ENCODE data around the gene IL17RE.
A peak's percentile ranks its signal among the peaks of the same experiment; 100 is the strongest.
"Not testable (repeated sequence)": the region's sequence is repeated elsewhere in the genome, so short reads cannot be mapped to it uniquely, and the experiment has no call there.

IL17RE gene

DNA sequence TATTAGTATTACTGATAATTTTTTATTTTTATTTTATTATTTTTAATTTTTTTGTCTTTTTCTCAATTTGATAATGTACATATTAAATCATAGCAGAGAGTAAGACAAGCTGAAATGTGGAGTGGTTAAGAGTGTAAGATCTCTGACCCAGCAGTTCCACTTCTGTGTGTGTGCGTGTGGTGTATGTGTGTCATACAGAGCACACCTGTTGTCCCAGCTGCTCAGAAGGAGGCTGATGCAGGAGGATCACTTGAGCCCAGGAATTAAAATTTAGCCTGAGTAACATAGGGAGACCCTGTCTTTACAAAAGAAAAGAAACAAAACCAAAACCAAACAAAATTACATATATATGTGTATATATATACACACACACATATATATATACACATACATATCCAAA, 21.2 kb upstream of the IL17RE start:
- DNase-seq (ENCODE audit: low spot score) = no peak

DNA sequence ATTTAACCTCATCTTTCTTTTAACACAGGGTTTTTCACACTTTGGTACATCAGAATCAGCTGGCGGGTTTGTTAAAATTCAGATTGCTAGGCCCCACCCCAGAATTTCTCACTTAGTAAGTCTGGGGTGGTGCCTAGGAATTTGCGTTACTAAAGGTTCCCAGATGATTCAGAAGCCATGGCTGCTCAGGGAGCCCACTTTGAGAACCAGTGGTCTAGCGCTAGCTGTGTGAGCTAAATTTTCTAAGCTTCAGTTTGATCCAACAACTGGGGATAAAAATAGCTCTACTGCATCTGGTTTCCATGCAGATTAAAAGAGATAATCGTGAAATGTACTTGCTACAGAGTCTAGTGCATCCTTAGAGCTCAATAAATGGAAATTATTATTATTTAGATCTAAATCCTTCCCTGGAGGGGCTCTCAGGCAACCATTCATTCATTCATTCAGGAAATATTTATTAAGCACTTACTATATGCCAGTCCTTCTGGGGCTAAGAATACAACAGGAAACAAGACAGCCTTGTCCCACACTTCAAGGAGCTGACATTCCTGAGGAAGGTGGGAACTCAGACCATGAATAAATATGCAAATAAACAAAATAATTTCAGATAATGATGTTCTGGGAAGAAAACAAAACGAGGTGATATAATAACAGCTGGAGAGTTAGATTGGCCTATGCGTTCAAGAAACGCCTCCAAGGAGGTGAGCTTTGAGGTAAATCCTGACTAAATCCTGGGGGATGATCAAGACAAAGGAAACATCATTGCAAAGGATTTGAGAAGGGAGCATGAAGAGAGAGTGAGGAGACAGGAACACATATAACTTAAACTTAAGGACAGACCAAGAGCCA, 18.7 kb upstream of the IL17RE start:
- DNase-seq (ENCODE audit: low spot score) = no peak

DNA sequence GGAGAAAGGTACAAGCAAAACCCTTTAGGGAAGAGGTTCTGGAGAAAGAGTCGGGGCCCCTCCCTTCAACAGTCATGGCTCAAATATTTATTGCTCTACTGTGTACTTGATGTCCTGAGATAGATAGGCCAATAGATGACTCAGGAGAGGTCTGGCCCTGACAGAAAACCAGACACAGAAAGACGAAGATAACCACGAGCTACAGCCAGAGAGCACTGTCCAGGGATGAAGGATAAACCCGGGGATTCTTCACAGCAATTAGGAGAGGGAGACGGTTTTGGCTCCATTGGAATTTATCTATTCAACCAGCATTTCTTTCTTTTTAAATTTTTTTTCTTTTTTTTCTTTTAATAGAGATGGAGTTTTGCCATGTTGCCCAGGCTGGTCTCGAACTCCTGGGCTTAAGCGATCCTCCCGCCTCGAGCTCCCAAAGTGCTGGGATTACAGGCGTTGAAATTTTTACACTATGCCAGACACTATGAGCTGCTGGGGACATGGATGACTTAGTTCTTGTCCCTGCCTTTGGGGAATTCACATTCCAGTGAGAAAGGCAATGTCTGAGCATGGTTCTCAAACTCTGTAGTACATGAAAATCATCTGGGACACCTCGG, 18.0 kb upstream of the IL17RE start:
- DNase-seq (ENCODE audit: low spot score) = no peak

DNA sequence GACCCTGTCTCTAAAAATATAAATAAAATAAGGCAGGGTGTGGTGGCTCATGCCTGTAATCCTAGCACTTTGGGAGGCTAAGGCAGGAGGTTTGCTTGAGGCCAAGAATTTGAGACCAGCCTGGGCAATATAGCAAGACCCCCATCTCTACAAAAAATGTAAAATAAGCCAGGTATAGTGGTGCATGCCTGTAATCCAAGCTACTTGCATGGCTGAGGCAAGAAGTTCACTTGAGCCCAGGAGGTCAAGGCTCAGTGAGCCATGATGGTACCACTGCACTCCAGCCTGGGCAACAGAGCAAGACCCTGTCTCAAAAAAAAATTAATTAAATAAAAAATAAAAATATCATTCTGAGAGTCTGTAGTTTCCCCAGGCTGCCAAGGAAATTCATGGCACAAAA, 16.3 kb upstream of the IL17RE start:
- no peak for DNase-seq (ENCODE audit: low spot score)

DNA sequence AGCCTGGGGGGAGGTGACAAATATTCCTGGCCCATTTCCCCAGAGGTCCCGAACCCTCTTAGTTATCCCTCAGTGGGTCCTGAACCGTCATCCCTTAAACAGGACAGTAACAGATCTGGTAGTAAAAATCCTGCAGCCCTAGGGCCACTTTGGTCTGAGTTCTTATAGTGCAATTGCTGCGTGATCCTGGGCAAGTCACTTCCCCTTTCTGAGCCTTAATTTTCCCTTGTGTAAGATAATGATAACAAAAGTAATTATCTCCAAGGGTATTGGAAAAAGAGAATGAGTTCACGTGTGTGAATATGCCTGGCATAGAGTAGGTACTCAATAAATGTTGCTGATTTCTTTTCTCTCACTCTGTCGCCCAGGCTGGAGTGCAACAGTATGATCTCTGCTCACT, 15.2 kb upstream of the IL17RE start:
- DNase-seq (ENCODE audit: low spot score) = no peak

DNA sequence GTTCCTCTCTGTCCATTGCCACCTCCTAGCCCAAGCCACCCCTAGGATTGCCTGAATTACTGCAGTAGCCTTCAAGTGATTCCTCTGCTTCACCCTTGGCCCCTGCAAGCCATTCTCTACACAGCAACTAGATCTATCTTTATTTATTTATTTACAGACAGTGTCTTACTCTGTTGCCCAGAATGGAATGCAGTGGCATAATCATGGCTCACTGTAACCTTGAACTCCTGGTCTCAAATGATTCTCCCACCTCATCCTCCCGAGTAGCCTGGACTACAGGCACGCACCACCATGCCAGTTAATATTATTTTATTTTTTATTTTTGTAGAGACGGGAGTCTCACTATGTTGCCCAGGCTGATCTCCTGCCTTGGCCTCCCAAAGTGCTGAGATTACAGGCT, 14.1 kb upstream of the IL17RE start:
- no peak for DNase-seq (ENCODE audit: low spot score)

DNA sequence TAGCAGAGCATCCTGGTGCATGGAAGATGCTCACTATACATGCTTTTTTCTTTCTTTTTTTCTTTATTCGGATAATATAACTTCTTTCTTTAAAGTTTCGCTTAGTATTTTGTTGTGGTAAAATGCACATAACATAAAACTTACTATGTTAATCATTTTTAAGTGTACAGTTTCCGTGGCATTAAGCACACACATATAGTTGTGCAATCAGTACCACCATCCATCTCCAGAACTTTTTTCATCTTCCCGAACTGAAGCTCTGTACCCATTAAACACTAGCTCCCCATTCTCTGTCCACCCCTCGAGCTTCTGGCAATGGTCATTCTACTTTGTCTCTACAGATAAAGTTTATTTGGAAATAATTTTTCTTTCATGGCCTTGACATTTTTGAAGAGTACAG, 13.2 kb upstream of the IL17RE start:
- DNase-seq (ENCODE audit: low spot score) = no peak

DNA sequence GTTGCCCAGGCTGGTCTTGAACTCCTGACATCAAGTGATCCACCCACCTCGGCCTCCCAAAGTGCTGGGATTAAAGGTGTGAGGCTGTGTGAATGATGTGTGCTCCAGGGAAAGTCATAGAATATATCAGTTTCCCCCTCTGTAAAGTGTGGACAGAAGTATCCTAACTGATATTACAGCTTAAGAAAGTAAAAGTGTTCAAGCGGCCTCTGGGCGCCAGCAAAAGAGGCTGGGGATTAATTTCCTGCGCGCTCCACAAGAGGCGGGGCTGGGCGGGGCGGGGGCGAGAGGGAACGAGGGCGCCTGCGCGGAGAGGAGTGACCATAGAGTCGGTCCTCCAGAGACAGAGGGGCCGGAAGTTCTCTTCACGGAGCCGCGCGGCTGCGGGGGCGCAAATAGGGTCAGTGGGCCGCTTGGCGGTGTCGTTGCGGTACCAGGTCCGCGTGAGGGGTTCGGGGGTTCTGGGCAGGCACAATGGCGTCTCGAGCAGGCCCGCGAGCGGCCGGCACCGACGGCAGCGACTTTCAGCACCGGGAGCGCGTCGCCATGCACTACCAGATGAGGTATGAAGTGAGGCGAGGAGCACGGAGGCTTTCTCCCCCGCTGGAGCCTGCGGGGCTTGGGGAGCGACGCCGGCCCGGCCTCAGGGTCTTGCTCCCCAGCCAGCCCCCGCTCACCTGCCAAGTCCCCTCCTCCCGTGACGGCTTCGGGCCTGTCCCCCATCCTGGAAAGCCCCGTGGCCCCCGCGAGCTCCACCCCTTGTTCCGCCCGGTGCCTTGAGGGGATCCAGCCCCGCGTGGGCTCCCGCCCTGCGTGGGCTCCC, 12.2 kb upstream of the IL17RE start, which contains the start of gene JAGN1:
Gene JAGN1 (plus strand): TSS at position 362 of the 823 bp plus-strand sequence. CDS start 113 bp downstream, at position 475.
- DNase-seq (ENCODE audit: low spot score) = peak; percentile 95

DNA sequence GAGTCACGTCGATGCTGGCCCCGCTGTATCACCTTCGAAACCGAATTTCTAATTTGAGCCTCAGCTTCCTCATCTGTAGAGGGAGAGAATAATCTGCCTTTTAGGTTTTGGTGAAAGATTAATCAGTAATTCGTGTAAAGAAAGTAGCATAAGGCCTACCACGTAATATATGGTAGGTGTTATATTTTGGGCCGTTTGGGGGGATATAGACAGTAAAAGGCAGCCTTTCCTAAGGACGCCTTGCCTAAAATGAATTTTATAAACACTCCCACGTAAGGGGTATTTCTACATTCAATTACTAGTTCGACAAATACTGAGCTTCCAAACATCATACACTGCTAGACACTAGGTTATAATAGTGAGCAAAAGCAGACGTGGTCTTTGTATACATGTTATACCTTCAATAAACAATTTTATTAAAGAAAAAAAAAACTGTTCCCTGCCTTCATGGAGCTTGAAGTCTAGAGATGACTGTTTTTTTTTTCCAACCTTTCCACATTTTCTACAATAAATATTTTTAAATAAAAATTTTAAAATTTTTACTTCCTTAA, 11.5 kb upstream of the IL17RE start:
- no peak for DNase-seq (ENCODE audit: low spot score)

DNA sequence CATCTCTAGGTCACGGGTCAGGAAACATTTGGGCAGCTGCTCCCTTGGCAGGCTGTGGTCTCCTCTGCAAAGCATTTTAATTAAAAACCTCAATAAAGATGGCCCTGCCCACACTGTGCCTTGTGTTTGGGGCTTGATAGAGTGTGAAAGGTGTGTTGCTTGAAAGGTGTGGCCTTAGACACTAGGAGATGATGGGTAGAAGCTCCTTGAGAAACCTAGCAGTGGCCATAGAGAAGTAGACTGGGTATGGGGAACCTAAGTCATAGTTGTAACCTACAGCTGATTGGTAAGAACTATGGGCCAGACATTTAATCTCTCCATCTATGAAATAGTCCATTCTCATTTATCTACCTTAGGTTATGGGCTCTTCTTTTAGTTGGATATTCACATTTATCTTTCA, 8.9 kb upstream of the IL17RE start:
- no peak for DNase-seq (ENCODE audit: low spot score)

DNA sequence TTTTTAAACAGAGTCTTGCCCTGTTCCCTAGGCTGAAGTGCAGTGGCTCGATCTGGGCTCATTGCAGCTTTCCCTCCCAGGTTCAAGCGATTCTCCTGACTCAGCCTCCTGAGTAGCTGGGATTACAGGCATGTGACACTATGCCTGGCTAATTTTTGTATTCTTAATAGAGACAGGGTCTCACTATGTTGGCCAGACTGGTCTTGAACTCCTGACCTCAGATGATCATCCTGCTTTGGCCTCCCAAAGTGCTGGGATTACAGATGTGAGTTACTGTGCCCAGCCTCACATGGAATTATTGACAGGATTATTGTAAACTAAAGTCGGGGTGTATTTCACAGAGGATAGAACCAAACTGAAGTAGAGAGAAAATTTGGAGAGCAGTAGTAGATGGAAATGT, 6.9 kb upstream of the IL17RE start:
- DNase-seq (ENCODE audit: low spot score) = not testable (repeated sequence)

DNA sequence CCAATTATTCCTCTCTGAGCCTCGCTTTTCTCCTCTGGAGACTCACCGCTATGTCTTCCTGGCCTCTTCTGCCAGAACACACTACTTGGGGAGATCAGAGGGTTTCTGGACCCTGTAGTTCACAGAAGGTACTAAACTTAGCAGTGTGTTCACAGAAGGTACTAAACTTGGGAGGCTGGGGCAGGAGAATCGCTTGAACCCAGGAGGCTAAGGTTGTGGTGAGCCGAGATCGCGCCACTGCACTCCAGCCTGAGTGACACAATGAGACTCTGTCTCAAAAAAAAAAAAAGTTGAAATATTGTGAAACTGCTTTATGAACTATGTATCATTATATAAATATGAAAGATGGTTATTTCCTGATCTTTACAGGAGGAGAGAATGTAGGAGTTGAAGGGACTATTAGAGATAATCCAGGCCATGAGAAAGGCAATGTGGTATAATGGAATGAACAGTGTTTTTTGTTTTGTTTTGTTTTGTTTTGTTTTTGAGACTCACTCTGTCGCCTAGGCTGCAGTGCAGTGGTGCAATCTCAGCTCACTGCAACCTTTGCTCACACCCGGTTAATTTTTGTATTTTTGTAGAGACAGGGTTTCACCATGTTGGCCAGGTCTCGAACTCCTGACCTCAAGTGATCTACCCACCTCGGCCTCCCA, 5.8 kb upstream of the IL17RE start:
- not testable (repeated sequence) for DNase-seq (ENCODE audit: low spot score)

DNA sequence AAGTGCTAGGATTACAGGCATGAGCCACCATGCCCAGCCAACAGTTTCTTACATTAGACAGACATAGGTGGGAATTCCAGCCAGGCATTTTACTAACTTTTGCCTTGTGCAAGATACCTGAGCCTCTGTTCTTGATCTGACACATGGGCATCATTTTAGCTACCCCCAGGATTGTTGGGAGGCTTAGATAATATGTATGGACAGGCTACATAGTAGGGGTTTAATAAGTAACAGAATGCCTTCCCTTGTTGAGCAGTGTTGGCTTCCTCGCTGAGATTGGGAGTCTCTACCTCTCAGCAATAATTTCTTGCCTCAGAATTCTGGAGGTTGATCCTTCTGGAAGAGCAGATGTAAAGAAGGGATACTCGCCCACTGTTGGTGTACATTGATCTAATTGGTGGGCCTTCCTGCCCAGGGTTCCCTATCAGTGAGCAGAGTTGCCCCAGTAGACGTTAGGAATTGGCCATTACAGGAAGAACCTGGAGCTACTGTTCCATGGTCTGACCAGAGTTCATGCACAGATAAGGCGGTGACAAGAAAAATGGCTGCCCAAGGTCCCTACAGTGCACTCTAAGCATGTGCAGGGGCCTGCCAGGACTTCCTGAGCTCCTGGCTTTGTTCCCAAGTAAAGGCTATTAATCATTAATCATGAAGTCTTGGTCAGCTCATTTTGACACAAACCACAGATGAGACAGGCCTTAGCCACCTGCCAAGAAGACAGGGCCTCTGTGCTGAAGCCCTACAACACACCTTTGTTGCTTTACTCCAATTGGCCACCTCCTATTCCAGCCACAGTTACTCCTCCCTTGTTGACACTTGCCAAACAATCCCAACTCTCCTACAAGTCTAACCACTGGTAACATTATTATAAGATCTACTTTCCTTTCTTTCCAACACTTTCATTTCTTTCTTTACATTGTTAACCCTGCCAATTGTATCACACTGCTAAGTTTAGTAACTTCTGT, 5.0 kb upstream of the IL17RE start:
- no peak for DNase-seq (ENCODE audit: low spot score)

DNA sequence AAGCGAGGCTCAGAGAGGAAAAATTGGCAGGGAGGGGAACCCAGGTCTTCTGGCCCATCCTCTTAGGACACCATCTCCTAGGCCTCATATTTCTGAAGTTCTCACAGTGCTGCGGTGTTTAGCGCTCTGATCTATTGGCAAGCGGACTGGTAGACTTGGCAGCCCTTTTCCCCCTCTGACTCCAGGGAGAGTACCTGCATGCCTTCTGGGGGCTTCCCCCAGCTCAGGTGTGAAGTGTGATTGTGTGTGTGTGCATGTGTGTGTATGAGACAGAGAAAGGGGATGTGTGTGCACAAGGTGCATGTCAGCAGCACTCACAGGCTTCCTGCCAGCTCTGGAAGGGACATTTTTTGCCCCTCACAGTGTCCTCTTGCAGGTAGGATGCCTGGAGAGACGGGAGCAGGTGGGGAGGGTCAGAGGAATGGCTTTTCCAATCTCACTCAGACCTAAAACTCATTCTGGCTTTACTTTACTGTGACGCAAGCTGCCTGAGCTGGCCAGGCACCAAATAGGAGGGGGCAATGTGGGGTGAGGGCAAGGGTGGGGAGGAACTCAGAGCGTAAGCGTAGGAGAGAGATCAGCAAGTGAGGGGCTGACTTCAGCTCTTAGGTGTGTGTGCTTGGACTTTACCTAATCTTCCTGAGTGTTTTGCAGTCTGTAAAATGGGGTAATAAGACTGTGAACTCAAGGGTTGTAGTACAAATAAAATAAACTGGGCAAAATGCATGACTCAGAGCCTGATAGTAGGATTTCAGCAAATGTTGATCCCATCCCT, 4.0 kb upstream of the IL17RE start:
- no peak for DNase-seq (ENCODE audit: low spot score)

DNA sequence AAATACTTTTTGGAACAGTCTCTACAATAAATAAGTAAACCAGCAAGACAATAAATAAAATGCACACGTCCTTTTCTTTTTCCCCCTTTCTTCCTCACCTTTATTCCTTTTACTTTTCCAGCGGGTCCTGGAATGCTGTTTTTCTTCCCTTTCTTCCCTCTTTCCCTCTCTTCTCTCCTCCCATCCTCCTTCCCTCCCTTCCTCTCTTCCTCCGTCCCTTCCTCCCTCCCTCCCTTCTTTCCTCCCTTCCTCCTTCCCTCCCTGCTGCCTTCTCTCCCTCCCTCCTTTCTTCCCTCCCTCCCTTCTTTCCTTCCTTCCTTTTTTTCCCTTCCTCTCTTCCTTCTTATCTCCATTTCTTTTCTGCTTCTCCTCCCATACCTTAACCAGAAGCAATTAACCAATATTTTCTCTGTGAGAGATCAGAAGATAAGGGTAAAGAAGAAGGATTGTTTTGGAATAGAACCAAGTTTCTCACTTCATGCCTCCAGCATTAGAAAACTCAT, 3.3 kb upstream of the IL17RE start:
- DNase-seq (ENCODE audit: low spot score) = no peak

DNA sequence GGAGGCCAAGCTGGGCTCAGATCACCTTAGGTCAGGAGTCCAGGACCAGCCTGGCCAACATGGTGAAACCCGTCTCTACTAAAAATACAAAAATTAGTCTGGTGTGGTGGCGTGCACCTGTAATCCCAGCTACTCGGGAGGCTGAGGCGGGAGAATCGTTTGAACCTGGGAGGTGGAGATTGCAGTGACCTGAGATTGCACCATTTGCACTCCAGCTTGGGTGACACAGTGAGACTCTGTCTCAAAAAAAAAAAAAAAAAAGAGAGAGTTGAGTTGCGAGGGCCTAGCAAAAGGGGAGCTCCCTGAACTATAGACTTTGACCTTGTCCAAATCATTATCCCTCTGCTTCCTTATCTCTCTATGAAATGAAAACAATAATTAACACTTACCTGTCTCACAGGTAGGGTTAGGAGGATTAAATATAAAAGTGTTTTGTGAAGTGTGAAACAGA, 1.7 kb upstream of the IL17RE start:
- DNase-seq (ENCODE audit: low spot score) = not testable (repeated sequence)

DNA sequence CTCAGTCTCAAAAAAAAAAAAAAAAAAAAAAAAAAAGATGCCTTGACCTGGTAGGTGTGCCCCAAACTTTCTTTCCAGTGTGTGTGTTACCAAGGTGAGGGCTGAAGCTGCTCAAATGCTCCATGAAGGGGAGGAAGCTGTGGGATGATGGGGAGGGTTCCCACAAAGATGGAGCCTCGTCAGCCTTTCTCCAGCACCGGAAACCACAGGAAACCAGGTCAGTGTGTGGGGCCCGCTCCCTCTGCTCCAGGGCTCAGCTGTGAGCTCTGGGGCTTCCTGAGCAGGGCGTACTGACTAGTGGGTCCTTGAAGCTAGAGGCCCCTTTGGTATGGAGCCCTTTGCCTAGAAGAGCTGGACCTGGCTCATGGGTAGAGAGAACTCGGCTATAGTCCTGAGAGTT, 681 bp upstream of the IL17RE start:
- DNase-seq (ENCODE audit: low spot score) = no peak

DNA sequence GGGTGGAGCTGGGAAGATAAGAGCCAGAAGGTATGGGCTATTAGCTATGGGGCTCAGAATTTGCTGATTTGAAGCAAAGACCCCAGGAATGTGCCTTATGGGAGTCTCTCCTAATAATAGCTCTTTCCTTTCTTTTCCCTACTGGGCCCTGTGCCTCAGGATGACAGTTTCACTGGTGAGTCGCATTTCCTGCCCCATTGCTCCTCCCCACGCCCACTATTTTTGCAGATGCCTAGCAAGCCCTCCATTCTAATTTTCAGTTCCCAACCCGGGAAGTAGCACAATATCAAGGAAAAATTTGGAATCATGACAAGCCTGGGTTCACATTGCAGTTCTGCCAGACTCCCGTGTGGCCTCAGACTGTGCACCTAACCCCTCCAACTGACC, 583 bp downstream of the IL17RE start:
- no peak for DNase-seq (ENCODE audit: low spot score)

DNA sequence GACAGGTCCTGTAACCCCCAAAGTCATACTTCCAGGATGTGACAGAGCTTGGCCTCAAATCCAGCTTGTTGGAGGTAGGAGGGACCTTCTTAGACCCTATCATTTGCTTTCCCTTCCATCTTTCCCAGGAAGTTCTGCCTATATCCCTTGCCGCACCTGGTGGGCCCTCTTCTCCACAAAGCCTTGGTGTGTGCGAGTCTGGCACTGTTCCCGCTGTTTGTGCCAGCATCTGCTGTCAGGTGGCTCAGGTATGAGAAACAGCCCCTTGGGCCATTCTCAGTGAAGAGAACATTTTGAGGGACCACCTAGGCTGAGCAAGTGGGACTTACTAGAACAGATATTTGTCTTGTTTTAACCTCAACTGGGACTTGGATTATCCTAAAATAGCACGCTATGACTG, 1.3 kb downstream of the IL17RE start:
- DNase-seq (ENCODE audit: low spot score) = no peak

DNA sequence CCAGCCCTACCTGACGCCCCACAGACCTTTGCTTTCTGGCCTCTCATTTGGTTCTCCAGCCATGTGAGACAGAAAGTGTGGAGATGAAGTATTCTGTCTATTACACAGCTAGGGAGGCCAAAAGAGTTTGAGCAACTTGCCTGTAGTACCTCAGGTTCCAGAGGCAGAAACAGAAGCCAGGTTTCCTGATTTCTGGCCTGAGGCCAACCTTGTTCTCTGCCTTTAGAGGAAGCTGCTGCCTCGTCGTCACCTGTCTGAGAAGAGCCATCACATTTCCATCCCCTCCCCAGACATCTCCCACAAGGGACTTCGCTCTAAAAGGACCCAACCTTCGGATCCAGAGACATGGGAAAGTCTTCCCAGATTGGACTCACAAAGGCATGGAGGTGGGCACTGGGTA, 3.8 kb downstream of the IL17RE start:
- DNase-seq (ENCODE audit: low spot score) = no peak
